DND-41 (cell line): ENCODE data around the gene GLTP.

Experiments
- ATAC-seq: fragments of 200-7000 bp; cut with Tn5 transposase; 3 replicates; pipeline ENCODE4 v1.9.1; 2021; ENCODE audit warnings: low read depth; ENCODE audit not compliant: insufficient read depth
- DNase-seq: peaks from one replicate; pipeline ENCODE4 v3.0.0-alpha.2; 2020
- H2AFZ ChIP-seq: 2 replicates; pipeline ENCODE4 v1.6.0; 2012; ENCODE audit warnings: low read depth, low read length
- H3K27ac ChIP-seq: 2 replicates; pipeline ENCODE4 v1.5.1; 2012; ENCODE audit warnings: low read length, inconsistent platforms
- H3K27me3 ChIP-seq: fragments of 200-600 bp; sonication (generic); 2 replicates; pipeline ENCODE4 v1.6.0; 2012; ENCODE audit warnings: low read length, mild to moderate bottlenecking, inconsistent platforms; ENCODE audit not compliant: insufficient read depth, poor library complexity
- H3K36me3 ChIP-seq: 2 replicates; pipeline ENCODE4 v1.5.1; 2012; ENCODE audit warnings: low read length, inconsistent platforms; ENCODE audit not compliant: insufficient read depth
- H3K4me1 ChIP-seq: 2 replicates; pipeline ENCODE4 v1.5.1; 2012; ENCODE audit warnings: mild to moderate bottlenecking, low read length; ENCODE audit not compliant: insufficient read depth
- H3K4me2 ChIP-seq: 2 replicates; pipeline ENCODE4 v1.6.0; 2012; ENCODE audit warnings: mild to moderate bottlenecking, moderate library complexity, low read length, inconsistent platforms; ENCODE audit not compliant: insufficient read depth
- H3K4me3 ChIP-seq, 2 experiments: fragments of 200-600 bp in 1 of 2; shearing (Covaris generic) in 1 of 2; 2 replicates each; pipeline ENCODE4 v1.5.1; 2012 to 2016; ENCODE audit warnings: inconsistent platforms in 2 of 2, low read length in 2 of 2, mild to moderate bottlenecking in 2 of 2, low read depth in 1 of 2, moderate library complexity in 1 of 2
- H3K79me2 ChIP-seq: 2 replicates; pipeline ENCODE4 v1.6.0; 2012; ENCODE audit warnings: low read length, inconsistent platforms; ENCODE audit not compliant: insufficient read depth
- H3K9ac ChIP-seq: 2 replicates; pipeline ENCODE4 v1.6.0; 2012; ENCODE audit warnings: low read depth, mild to moderate bottlenecking, inconsistent platforms, low read length, moderate library complexity
- H3K9me3 ChIP-seq: 2 replicates; pipeline ENCODE4 v1.5.1; 2012; ENCODE audit warnings: low read length, moderate library complexity, mild to moderate bottlenecking, inconsistent platforms; ENCODE audit not compliant: insufficient read depth, severe bottlenecking
- H4K20me1 ChIP-seq: 2 replicates; pipeline ENCODE4 v1.6.0; 2012; ENCODE audit warnings: low read length; ENCODE audit not compliant: insufficient read depth
- EZH2 ChIP-seq: IDR thresholded peaks from 3 replicates; pipeline ENCODE4 v1.6.1; 2012; ENCODE audit warnings: borderline replicate concordance, low read depth, mild to moderate bottlenecking, moderate library complexity, low read length, inconsistent platforms; ENCODE audit not compliant: severe bottlenecking
- TF ChIP-seq, protein P1 (sequence below): IDR thresholded peaks from 2 replicates; pipeline ENCODE4 v1.5.1; 2012; ENCODE audit warnings: borderline replicate concordance, low read length, moderate library complexity, mild to moderate bottlenecking; ENCODE audit not compliant: poor library complexity, severe bottlenecking; ENCODE audit errors: extremely low read depth

The GLTP gene

DNA sequence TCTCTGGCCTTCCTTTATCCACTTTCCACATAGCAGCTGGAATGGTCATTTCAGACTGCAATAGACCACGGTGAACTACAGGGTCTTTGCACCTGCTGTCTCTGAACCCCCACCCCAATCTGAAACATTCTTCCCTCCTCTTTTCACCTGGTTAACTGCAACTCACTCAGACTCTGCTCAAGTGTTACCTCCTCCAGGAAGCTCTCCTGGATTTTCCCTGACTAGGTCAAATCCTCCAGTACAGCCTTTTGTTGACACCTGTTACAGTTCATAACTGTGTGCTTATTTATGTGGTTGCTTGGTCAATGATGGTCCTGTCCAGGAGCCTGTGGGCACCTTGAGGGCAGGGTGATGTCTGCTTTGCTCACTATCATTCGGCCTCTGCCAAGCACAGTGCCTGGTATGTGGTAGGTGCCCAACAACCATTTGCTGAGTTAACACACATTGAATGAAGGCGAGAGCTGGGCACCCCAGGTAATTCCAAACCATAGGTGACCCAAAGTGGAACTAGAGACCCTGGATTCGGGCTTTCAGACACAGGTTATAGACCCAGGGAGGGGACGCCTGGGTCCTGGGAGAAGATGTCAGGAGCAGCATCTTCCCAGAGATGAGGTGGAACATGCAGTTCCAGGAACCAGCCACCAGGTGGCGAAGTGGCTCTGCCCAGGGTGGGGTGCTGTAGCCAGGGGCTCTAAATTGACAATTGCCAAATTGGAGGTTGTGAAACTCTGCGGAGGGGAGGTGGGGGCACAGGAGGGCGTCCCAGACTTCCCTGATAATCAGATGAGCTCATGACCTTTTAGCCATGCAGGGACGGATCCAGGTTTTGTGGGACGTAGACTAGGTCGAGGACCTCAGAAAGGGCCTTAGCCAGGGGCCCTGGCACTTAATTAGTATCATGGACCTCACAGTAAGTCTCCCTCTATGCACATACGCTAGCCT, 75.2 kb downstream of the GLTP start:
- peak; percentile 95 for ATAC-seq
- Histone ChIP-seq H3K4me3 (no peak overlapping the region), H3K27me3 (no peaks in the 10 kb centered on the region), H3K79me2 (no peaks in the 10 kb centered on the region), H3K27ac (no peak overlapping the region), H3K4me2 (no peak overlapping the region), H2AFZ (peak overlapping the region; percentile 32), H3K9ac (no peak overlapping the region), H3K4me1 (no peaks in the 10 kb centered on the region), H3K9me3 (no peaks in the 10 kb centered on the region), H3K36me3 (no peaks in the 10 kb centered on the region), H4K20me1 (no peaks in the 10 kb centered on the region)
- TF ChIP-seq EZH2 = no peak
- TF ChIP-seq, protein P1, sequence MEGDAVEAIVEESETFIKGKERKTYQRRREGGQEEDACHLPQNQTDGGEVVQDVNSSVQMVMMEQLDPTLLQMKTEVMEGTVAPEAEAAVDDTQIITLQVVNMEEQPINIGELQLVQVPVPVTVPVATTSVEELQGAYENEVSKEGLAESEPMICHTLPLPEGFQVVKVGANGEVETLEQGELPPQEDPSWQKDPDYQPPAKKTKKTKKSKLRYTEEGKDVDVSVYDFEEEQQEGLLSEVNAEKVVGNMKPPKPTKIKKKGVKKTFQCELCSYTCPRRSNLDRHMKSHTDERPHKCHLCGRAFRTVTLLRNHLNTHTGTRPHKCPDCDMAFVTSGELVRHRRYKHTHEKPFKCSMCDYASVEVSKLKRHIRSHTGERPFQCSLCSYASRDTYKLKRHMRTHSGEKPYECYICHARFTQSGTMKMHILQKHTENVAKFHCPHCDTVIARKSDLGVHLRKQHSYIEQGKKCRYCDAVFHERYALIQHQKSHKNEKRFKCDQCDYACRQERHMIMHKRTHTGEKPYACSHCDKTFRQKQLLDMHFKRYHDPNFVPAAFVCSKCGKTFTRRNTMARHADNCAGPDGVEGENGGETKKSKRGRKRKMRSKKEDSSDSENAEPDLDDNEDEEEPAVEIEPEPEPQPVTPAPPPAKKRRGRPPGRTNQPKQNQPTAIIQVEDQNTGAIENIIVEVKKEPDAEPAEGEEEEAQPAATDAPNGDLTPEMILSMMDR = peak; percentile 97
- peak; percentile 70 for DNase-seq

GRCh38 chr12:109803678-109804077, 76.7 kb downstream of the GLTP start:
- H2AFZ ChIP-seq = no peak overlapping the region
- no peak overlapping the region for H3K4me3 ChIP-seq
- no peak overlapping the region for H3K9ac ChIP-seq
- no peaks in the 10 kb centered on the region for H3K36me3 ChIP-seq
- H3K4me2 ChIP-seq = no peak overlapping the region
- no peaks in the 10 kb centered on the region for H3K27me3 ChIP-seq
- H3K27ac ChIP-seq = no peak overlapping the region
- ATAC-seq = no peak
- no peak for TF ChIP-seq EZH2
- TF ChIP-seq, protein P1 = no peak
- H3K9me3 ChIP-seq = no peaks in the 10 kb centered on the region
- no peaks in the 10 kb centered on the region for H4K20me1 ChIP-seq
- H3K79me2 ChIP-seq = no peaks in the 10 kb centered on the region
- H3K4me1 ChIP-seq = no peaks in the 10 kb centered on the region
- no peak for DNase-seq

DNA sequence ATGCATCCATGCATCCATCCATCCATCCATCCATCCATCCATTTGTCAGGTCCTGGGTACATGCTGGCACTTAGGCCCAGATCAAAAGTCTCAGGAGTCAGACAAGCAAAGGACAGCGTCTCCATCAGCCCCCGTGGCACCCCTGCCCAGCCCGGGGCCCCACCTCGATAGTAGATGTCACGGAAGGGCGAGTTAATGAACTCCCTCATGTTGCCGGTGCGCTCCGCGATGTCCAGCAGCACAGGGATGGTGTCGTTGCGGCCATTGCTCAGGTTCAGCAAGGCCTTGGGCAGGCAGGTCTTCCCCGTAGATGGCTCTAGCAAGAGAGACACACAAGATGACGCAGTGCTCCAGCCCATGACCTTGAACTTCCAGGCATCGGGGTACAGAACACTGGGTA, 77.5 kb downstream of the GLTP start:
- H3K9me3 ChIP-seq = no peaks in the 10 kb centered on the region
- TF ChIP-seq, protein P1 = no peak
- no peak for TF ChIP-seq EZH2
- no peaks in the 10 kb centered on the region for H3K4me1 ChIP-seq
- no peak overlapping the region for H2AFZ ChIP-seq
- no peak for ATAC-seq
- H3K27me3 ChIP-seq = no peaks in the 10 kb centered on the region
- H4K20me1 ChIP-seq = no peaks in the 10 kb centered on the region
- no peak overlapping the region for H3K4me3 ChIP-seq
- H3K4me2 ChIP-seq = no peak overlapping the region
- H3K27ac ChIP-seq = no peak overlapping the region
- H3K79me2 ChIP-seq = no peaks in the 10 kb centered on the region
- H3K9ac ChIP-seq = no peak overlapping the region
- H3K36me3 ChIP-seq = no peaks in the 10 kb centered on the region
- no peak for DNase-seq
